Ishikawa (cell line): ENCODE measurements around the gene FAM83G.

ENCODE experiments used
- CEBPB ChIP-seq: IDR thresholded peaks from 2 replicates; pipeline ENCODE4 v1.6.1; 2012
- CREB1 ChIP-seq: IDR thresholded peaks from 2 replicates; pipeline ENCODE4 v1.6.1; 2012; ENCODE audit warnings: low read depth
- EGR1 ChIP-seq: IDR thresholded peaks from 2 replicates; pipeline ENCODE4 v1.6.1; 2012
- EP300 ChIP-seq: IDR thresholded peaks from 2 replicates; pipeline ENCODE4 v1.6.1; 2012; ENCODE audit warnings: borderline replicate concordance
- FOXM1 ChIP-seq: IDR thresholded peaks from 2 replicates; pipeline ENCODE4 v1.6.1; 2012; ENCODE audit warnings: low read depth, borderline replicate concordance
- NFIC ChIP-seq: IDR thresholded peaks from 2 replicates; pipeline ENCODE4 v1.6.1; 2012
- RAD21 ChIP-seq: IDR thresholded peaks from 2 replicates; pipeline ENCODE4 v1.6.1; 2012; ENCODE audit warnings: low read depth
- TAF1 ChIP-seq: IDR thresholded peaks from 2 replicates; pipeline ENCODE4 v1.6.1; 2012; ENCODE audit warnings: low read depth, mild to moderate bottlenecking
- TCF12 ChIP-seq: IDR thresholded peaks from 2 replicates; pipeline ENCODE4 v1.6.1; 2012; ENCODE audit warnings: low read depth
- TEAD4 ChIP-seq: IDR thresholded peaks from 2 replicates; pipeline ENCODE4 v1.6.1; 2012
- YY1 ChIP-seq: IDR thresholded peaks from 2 replicates; pipeline ENCODE4 v1.6.1; 2012; ENCODE audit warnings: low read depth
- ZBTB7A ChIP-seq: IDR thresholded peaks from 2 replicates; pipeline ENCODE4 v1.6.1; 2012; ENCODE audit warnings: low read depth
- TF ChIP-seq, protein P1 (sequence below): IDR thresholded peaks from 2 replicates; pipeline ENCODE4 v1.6.1; 2012
- TF ChIP-seq, protein P2 (sequence below): IDR thresholded peaks from 2 replicates; pipeline ENCODE4 v1.6.1; 2012; ENCODE audit warnings: low read depth, mild to moderate bottlenecking
- TF ChIP-seq, protein P3 (sequence below): IDR thresholded peaks from 2 replicates; pipeline ENCODE4 v1.6.1; 2012

FAM83G gene

DNA sequence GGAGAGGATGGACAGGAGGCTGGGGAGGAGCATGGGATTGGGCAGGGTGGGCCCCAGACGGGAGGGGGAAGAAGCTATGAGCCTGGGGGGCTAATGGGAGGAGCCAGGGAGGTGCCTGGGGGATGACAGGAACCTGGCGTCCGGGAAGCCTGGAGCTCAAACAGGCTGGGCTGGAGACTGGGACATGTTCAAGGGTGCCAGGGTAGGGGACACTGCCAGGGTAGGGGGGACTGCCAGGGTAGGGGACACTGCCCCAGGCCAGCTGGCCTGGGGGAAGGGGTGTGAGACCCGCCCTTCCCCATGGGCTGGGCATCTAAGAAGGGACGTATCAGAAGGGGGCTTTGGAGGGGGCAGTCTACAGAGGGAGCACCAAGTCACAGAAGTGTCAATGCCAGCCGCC, 7.0 kb upstream of the FAM83G start:
- no peak for TF ChIP-seq EP300
- TF ChIP-seq, protein P1, sequence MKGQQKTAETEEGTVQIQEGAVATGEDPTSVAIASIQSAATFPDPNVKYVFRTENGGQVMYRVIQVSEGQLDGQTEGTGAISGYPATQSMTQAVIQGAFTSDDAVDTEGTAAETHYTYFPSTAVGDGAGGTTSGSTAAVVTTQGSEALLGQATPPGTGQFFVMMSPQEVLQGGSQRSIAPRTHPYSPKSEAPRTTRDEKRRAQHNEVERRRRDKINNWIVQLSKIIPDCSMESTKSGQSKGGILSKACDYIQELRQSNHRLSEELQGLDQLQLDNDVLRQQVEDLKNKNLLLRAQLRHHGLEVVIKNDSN: no peak
- no peak for TF ChIP-seq TEAD4
- TF ChIP-seq TCF12: no peak
- no peak for TF ChIP-seq TAF1
- TF ChIP-seq CEBPB: no peak
- TF ChIP-seq FOXM1: no peak
- no peak for TF ChIP-seq ZBTB7A
- TF ChIP-seq NFIC: no peak
- TF ChIP-seq EGR1: no peak
- TF ChIP-seq, protein P2, sequence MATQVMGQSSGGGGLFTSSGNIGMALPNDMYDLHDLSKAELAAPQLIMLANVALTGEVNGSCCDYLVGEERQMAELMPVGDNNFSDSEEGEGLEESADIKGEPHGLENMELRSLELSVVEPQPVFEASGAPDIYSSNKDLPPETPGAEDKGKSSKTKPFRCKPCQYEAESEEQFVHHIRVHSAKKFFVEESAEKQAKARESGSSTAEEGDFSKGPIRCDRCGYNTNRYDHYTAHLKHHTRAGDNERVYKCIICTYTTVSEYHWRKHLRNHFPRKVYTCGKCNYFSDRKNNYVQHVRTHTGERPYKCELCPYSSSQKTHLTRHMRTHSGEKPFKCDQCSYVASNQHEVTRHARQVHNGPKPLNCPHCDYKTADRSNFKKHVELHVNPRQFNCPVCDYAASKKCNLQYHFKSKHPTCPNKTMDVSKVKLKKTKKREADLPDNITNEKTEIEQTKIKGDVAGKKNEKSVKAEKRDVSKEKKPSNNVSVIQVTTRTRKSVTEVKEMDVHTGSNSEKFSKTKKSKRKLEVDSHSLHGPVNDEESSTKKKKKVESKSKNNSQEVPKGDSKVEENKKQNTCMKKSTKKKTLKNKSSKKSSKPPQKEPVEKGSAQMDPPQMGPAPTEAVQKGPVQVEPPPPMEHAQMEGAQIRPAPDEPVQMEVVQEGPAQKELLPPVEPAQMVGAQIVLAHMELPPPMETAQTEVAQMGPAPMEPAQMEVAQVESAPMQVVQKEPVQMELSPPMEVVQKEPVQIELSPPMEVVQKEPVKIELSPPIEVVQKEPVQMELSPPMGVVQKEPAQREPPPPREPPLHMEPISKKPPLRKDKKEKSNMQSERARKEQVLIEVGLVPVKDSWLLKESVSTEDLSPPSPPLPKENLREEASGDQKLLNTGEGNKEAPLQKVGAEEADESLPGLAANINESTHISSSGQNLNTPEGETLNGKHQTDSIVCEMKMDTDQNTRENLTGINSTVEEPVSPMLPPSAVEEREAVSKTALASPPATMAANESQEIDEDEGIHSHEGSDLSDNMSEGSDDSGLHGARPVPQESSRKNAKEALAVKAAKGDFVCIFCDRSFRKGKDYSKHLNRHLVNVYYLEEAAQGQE: no peak
- no peak for TF ChIP-seq RAD21
- TF ChIP-seq, protein P3, sequence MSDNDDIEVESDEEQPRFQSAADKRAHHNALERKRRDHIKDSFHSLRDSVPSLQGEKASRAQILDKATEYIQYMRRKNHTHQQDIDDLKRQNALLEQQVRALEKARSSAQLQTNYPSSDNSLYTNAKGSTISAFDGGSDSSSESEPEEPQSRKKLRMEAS: no peak
- no peak for TF ChIP-seq YY1
- TF ChIP-seq CREB1: no peak

DNA sequence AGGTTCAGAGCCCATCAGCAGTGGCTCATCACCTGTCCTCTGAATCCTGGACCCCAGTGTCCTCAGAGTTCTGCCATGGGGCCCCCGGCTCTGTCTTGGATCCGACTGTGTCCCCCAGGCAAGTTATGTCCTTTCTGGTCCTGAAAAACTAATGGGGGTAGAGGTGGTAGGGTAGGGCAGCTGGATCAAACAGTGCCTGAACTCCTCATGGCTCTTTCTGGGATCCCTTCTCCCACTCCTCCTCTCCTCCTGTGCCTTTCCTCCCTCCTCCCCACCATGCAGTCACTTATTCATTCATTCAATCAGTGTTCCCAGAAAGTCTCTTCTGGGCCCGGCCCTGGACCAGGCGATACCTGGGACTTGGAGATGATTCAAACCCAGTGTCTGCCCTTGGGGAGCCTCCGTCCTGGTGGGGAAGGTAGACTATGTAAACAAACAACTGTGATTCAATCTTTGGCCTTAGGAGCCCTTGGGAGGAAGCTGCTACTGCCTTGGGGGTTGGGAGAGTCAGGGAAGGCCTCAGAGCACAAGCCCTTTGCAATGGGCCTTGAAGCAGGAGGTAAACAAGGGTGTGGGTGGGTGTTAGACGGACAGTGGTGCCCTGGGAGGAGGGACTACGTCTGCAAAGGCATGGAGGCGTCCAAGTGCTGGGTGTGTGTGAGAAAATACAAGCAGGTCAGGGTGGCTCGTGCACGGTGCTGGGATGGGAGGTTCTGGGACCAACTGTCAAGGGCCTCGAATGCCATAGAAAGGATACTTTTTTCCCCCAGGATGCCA, 6.4 kb upstream of the FAM83G start:
- TF ChIP-seq TCF12 (no peak), FOXM1 (no peak), TAF1 (no peak), NFIC (no peak), ZBTB7A (no peak), EGR1 (no peak), RAD21 (no peak), CEBPB (no peak), YY1 (no peak), TEAD4 (no peak), CREB1 (no peak), EP300 (no peak)
- TF ChIP-seq, protein P1: no peak
- TF ChIP-seq, protein P3: no peak
- TF ChIP-seq, protein P2: no peak

DNA sequence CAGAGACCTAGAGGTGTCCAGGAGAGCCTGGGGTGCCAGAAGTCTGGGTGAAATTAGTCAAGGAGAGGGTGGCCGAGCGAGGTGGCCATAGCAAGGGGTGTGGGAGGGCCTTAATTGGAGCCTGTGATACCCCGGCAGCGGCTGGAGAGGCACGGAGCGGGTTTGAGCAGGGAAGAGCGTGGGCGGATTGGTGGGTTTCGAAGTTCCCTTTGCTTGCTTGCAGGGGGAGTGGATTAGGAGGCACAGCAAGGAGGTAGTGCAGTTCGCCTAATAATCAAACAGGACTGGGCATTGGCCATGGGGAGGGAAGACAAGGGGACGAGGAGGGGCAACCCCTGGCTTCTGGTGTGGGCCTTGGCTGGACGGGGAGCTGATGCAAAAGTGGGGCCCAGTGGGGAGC, 5.4 kb upstream of the FAM83G start:
- TF ChIP-seq CREB1 (no peak), EGR1 (no peak), TCF12 (no peak), CEBPB (no peak), NFIC (no peak), ZBTB7A (no peak), FOXM1 (no peak), TEAD4 (no peak), YY1 (no peak), EP300 (no peak), TAF1 (no peak), RAD21 (no peak)
- TF ChIP-seq, protein P3: no peak
- TF ChIP-seq, protein P1: no peak
- TF ChIP-seq, protein P2: no peak
